Activated CD8-positive, alpha-beta memory T cell treated with anti-CD3 and anti-CD28 coated beads for 48 hours (primary cell): Measurements from ENCODE around the gene GLP1R.

Experiments used
- DNase-seq, 3 experiments: peaks; one replicate each; pipeline ENCODE4 v3.0.0-alpha.2; 2020; ENCODE audit warnings: low read depth in 2 of 3, low spot score in 2 of 3

The GLP1R gene

DNA sequence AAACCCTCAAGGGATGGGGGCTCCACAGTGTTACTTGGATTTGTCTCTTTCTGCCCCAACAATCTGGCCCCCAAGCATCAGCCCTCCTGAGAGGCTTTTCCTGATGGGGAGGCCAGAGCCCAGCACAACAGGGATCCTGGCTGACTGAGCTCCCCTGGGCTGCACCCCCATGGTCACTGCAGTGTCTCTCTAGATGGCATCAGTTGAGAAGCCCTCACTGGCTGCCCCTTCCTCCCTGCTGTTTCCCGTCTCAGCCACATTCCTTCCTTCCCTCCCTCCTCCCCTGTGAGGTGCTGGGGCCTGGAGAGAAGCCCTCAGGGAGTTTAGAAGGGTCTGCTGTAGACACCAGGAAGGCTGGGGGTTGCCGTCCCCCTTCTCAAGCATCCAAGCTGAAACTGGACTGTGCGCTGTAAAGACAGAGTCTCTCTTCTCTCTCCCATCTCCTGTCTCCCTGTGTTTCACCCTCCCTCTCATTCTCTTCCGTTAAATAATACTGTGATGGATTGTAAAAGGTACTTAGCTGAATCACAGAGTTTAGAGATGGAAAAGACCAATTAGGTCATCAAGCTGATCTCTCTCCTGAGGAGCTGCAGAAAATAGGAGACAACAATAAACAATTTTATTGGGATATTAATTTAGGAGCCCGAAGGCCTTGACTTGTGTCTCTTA lies 36.7 kb downstream of the GLP1R start:
- no peak for DNase-seq

DNA sequence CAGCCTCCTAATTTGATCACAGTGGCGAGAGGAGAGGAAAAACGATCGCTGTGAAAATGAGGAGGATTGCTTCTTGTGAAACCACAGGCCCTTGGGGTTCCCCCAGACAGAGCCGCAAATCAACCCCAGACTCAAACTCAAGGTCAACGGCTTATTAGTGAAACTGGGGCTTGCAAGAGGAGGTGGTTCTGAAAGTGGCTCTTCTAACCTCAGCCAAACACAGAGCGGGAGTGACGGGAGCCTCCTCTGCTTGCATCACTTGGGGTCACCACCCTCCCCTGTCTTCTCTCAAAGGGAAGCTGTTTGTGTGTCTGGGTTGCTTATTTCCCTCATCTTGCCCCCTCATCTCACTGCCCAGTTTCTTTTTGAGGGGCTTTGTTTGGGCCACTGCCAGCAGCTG lies 37.7 kb downstream of the GLP1R start:
- peak in 1 of 3 experiments; percentile 18 for DNase-seq

DNA sequence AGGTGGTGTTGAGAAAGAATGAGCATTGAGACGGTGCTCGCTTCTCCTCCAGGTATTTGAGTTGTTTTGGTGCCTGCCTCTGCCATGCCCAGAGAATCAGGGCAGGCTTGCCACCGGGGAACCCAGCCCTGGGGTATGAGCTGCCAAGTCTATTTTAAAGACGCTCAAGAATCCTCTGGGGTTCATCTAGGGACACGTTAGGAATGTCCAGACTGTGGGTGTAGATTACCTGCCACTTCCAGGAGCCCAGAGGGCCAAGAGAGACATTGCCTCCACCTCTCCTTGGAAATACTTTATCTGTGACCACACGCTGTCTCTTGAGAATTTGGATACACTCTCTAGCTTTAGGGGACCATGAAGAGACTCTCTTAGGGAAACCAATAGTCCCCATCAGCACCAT lies 38.1 kb downstream of the GLP1R start:
- no peak for DNase-seq

DNA sequence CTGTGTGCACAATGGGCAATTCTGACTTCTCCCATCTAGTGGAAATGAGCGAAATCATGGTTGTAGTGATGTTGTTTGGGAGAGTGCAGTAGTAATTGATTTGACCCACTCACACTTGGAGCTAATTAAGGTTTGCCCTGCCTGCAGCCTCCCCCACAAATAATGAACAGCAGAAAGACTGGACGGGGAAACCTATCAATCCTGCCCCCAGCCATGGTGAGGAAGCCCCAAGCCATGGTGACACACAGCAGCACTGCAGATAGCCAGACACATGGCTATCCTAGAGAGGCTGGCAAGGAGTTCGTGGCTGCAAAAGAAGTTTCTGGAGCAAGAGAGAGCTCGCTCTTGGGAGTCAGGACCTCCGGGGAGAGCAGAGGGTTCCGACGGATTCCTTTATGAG lies 38.6 kb downstream of the GLP1R start:
- no peak for DNase-seq

DNA sequence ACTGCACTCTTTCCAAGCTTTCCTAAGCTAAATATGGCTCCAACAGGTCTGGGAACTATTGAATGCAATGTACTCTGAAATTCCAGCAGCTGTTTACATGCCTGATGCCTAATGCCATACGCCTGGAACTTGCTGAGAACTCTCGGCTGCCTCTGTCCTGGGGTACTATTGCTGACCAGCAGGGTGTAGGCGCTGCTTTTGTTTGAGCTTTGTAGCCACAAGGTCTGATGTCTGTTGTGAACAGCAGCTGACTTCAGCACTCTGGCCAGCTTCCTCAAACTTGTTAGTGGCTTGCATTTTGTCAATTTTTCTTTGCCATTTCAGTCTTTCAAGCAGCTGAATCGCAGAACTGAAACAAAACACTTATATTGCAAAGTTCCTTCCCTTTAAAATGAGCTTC lies 39.8 kb downstream of the GLP1R start:
- DNase-seq = no peak

DNA sequence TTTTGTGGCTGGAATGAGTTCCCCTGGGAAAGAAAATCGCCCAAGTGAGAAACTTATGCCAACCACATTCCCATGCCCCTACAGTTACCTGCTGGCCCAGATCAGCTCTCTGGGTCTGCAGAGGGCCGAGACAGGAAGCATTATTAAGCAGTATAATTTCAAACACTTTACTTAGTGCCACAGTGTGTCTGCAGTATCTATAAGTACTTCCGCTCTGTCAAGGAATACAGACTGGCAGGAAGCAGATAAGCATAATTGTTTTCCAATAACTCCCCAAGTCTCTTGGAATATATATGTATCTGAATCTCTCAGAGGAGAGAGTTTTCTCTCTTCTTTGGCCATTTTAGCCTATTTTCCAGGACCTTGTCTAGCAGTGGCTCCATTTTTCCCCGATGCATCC lies 41.5 kb downstream of the GLP1R start:
- no peak for DNase-seq

DNA sequence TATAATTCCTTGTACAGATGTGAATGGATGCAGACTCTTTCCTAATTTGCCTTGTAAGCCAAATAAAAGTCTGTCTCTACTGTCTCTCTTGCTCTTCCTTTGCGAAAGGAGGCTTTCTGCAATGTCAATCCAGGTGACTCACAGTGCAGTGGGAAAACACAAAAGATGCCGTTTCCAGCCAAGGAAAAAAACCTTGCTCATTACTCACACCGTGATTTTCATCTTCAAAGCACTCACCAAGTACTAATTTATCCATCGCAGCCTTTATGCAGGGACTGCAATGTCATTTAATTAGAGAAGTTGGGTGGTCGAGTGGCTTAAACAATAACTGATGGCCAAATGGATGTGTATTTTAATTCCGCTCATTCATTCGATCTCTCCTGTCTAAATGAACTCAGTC lies 42.6 kb downstream of the GLP1R start:
- DNase-seq = no peak

DNA sequence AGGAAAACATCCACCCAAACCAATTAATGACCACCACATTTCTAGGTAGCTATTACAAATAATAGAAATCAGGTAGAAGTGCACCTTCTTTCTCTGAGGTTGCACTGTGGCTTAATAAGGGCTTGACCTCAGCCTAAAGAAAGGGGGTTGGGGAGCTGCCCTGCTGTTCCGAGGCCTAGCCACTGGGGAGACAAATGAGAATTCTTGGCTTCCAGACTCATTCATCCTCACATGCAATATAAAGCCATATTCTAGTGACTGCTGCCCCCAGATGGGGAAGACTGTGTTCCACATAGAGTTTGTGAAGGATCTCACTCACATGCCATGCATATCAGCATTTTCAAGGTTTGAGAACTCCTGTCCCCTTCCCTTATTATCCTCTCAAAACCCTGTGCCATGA lies 43.5 kb downstream of the GLP1R start:
- no peak for DNase-seq

DNA sequence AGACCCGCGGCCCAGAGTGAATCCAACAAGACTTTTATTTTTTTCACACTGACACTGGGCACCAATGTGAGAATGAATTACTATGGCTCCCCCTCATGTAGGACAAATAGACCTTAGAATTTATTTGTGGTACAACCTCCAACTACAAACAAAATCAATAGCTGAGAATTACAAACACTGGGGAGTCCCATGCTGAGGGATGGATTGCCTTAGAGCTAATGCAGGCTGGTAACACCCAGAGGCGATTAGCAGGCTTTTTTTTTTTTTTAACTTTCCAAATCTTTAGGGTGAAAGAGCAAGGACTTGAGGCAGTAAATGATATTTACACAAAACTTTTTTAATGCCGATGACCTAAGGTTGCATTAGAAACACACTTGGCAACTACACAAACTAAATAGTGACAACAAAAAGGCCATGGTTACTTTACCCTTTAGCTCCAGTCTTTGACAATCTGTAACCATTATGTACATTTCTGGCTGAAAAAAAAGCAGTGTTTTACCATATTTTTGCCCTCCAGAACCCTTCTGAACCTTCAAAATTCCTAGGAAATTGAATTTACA lies 44.6 kb downstream of the GLP1R start:
- DNase-seq = no peak

DNA sequence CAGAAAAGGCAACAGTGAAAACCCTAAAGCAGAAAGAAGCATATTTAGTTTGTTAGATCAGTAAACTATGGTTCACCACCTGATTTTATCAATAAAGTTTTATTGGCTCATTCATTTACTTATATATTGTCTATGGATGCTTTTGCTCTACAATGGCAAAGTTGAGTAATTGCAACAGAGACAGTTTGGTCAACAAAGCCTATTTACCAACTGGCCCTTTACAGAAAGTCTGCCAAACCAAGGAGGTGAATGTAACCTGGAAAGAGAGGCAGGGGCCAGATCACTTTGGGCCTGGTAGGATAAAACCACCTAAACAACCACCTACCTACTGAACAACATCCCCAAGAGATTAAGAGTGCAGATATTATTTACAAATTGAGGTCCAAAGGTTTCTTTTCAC lies 47.0 kb downstream of the GLP1R start:
- DNase-seq = no peak

DNA sequence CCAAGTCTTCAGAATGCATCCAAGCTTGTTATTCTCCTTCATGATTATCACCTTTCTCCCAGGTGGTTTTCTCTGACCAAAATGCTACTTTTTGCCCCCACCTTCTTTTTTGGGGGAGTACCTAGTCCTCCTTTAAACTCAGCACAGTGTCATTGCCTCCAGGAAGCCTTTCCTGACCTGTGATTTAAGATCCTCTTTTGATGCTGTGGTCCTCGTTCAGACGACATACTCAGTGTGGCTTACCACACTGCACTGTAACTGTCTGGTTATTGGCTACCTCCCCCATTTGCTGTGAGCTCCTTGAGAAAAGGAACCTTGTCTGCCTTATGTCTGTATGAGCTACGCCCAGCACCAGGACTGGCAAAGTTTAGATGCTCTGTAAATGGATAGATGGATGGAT lies 51.8 kb downstream of the GLP1R start:
- no peak for DNase-seq

DNA sequence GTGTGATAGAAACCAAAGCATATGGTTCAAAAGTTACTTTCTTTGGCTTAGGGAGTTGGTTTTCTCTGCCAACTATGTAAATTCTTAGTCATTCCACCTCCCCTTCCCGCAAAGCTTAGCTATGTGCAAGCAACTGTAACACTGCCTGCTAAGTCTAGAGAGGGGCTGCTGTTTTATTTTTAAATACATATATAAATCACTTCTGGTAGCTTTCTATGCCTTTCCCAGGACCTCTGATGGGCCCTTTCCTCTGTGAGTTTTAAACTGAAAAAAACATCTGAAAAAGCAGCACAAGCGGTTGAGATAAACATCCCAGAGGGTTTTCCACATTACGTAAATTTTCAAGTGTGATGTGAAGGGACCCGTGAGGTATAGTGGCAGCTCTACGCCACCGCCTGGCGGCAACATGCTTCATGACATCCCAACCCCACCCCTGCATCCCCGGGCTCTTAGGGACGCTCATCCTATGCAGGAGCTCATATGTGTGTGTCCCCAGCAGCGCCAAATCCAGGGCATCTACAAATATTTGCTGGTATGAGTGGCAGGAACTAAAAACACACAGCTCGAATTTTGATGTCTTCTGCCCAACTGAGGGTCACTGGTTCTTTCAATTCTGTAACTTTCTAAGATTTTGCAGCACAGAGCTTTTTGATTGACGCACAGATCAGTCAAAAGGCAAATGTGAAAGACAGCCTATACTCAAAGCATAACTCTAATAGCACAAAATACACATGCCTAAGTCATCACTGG lies 53.7 kb downstream of the GLP1R start:
- no peak for DNase-seq

DNA sequence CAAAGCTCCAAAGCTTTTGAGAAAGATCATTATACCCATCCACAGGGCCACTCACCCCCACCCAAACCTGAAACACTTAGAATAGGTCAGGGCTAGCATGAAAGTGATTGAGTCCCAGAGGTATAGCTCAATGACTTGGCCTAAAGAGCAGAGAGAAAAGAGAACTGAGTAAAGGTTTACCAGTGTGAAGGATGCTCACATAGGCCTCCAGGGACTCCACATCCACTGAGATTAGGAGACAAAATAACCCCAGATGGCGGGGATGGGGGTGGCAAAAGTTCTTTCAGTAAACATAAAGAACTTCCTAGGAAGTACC lies 54.2 kb downstream of the GLP1R start:
- no peak for DNase-seq

DNA sequence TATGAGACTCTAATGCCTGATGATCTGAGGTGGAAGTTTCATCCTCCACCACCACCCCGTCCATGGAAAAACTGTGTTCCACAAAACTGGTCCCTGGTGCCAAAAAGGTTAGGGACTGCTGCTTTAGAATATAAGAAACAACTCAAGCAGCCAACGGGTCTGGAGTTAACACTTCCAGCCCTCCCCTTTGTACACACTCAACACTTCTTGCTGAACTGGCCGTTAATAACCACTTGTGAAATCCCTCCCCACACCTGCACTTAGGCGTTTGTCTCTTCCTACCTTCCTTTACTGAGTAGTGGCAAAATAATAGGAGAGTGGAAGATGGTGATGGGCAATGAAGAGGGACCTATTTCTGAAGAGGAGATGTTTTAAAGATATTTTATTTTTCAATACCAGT lies 55.9 kb downstream of the GLP1R start:
- DNase-seq = no peak

DNA sequence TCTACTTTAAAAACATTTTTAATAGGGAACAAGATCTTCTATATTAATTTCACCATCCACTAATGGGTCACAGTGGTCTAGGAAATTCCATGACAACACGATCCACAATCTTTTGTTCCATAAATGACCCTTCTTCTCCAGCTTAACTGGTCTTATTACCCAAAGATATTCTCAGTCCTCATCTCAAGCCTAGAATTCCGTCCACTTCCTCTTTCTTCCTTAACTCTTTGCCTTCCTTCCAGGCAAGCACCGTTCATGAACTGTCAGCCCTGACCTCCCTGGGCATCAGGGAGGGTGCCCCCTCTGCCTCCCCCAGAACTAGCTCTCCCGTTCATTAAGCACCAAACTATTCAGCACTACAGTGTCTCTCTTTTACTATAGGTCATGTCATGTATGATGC lies 58.5 kb downstream of the GLP1R start:
- DNase-seq = no peak

DNA sequence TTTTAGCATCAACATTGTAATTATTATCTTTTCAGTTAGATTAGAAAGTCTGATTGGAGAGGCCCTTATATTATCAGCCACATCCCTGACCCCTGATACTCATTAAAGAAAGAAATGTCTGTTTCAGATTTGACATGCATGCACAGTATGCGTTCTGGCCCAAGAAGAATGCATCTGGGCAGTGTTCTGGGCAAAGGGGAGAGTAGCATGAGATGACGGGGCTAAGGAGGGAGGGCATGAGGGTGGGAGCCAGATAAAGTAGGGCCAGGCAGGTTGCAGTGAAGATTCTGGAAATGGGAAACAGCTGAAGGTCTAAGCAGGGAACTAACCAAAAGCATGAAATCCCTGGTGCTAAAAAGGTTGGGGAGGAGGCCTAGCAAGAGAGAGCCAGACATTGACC lies 59.1 kb downstream of the GLP1R start:
- no peak for DNase-seq

DNA sequence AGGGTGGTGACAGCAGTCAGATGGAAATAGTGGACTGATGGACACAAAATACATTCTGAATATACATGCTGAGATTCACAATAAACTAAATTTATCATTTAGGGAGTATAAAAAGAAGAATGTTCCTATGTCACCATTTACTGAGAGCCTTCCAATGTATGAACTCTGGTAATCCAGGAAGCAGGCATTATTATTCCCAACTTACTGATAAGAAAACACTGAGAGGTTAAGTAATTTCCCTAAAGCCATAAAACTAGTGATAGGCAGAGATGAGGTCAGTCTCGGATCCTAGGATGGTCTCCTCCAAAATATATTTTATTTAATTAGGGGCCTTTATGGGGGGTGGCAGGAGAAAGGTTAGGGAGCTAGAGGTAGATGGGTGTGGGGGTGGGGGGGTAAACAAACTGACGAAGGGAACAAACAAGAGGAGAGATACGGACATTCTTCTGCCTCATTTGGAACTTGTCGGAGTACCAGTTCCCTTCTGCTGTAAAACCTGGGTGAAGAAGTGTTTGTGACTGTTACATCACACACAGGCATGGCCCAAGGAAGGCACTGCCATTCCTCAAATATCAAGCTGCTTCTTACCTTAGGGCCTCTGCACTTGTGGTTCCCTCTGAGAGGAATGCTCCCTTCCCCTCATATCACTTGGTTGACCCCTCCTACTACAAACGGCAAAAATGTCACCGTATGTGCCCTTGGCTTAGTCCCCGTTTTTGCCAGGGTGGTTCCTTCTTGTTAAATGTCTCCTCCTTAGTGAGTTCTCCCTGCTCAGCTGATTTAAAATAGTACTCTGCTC lies 59.7 kb downstream of the GLP1R start:
- no peak for DNase-seq

DNA sequence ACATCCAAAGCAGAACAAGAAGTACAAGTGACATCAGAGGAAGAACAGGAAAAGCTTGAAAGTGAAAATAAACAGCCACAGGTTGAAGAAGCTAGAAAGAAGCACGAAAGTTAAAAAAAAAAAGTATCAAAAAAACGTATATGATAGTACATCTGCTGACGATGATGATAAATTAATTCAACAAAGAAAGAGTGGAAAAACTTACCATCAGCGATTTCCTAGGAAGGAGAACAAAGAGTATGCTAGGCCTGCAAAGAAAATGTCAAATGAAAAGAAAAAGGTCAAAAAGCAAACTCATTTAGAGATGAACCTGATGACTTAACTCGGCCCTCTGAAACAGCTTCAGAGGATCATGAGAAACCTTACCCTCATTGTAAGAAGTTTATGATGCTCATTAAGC lies 62.7 kb downstream of the GLP1R start:
- DNase-seq = no peak

DNA sequence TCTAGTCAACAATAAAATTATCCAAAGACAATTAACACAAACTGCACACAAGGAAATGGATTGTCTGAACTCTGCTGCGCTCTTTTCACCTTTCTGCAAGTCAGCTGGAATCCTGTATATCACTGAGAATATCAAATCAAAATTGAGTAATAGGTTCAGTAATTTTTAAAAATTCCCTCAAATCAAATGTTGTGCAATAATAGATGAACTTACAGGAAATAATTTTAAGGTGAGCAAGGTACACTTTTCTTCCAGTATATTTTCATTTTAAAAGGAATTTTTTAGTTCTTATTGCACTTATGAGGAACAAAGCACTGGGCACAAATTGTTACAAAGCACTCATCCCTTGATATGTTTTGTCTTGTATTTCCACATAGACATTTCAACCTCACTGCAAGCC lies 65.2 kb downstream of the GLP1R start:
- DNase-seq = no peak

DNA sequence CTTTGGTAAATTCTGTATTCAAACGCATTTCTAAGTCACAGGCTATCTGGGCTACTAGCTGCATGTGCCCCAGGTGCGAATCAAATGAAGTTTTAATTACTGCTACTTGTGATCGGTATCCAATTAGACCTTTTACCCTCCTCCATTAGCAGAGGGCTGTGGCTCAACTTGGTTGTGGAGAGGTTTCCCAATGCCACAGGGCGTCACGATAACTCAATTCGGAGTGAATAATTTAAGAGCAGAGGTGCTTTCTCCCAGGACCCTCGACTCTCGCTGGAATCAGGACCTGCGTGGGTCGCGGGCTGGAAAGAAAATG lies 65.8 kb downstream of the GLP1R start:
- DNase-seq = no peak

DNA sequence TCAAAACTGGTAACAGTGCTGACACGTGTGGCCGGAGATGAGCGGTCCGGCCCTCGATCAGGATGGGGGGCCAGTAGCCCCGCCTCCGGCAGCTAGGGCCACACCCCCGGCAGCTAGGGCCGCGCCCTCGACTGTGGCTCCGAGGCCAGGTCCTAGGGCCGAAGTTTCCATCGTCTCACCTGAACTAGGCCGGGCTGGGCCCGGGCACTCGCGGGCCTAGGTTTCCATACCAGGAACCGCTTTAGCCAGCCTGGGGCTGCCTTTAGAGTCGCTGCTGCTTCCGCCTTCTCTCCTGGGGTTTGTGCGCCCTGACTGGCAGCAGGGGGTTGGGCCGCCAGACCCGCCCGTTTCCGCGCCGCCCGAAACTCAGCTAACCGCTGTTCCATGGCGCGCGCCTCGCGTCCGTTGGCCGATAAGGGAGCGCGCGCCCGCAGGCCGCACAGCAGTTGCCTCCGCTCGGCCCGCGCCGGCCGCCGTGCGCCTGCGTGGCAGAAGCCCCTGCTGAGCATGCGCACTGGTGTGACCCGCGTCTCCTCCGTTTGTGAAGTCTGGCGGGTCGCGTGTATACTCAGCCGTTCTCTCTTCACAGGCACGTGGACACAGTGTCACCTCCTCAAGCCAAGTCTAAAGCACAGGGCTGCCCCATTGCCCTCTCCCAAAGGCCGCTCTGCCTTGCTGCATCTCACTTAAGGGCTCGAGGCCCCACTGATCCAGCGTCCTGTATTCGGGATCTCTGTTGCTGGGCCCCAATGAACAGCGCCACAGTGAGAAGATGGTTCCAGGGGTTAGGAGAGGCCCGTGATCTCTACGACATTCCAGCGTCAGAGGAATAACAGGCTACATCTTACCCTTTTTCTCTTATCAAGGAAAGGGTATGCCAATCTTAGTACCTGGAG lies 66.4 kb downstream of the GLP1R start, which contains the start of gene SAYSD1:
TSS of gene SAYSD1 (minus strand) at position 483 of the 896 bp plus-strand sequence. CDS start at position 386, 97 bp downstream.
- peak; percentile 81 to 93 (median 88) for DNase-seq
